Measurements from ENCODE around the gene TMSB4Y. TPM values are rescaled to one million over a fixed set of nuclear protein-coding genes. Genes with fewer than 3 reads are reported as not detected.

Gene TMSB4Y
- total and polyA plus RNA-seq, 2 donors (not counting 1 experiment from before 2014, with no cell fraction given), result 0.58 TPM; not detected in 1

DNA sequence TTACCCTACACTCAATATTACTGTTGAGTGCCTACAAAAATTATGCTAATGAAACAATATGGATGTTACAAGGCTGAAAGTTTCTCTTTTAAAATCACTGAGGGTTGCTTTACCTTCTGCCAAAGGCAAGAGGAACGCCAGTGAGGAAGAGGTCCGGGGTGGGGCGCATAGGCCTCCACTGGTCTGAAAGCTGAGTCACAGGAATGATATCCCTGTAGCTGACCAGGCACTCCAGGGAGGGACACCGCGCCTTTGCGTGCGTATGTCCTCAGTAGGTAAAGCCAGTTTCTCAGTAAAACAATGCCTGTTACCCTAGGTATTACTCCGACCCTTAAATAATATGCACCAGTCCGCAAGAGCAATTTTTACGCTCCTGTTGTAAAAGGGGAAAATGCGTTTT lies 1.4 kb upstream of the TMSB4Y start:
- H3K27me3 ChIP-seq (ENCODE audit: control insufficient read depth, insufficient read depth, low read length), result no peaks in the 10 kb centered on the region
- H3K79me2 ChIP-seq (ENCODE audit: control insufficient read depth, insufficient read depth, low read length), result no peaks in the 10 kb centered on the region
- H3K9me3 ChIP-seq (ENCODE audit: control insufficient read depth, insufficient read depth, low read depth, low read length), result no peaks in the 10 kb centered on the region
- no peak overlapping the region for H3K4me2 ChIP-seq (ENCODE audit: extremely low read depth, insufficient read depth, low read length)
- no peak for DNase-seq (ENCODE audit: low read depth in 2 of 2)
- no peak overlapping the region for H3K4me3 ChIP-seq (replicated peaks in 1 of 4; ENCODE audit: control extremely low read depth in 1 of 4, insufficient read depth in 1 of 4, low read depth in 3 of 4, low read length in 4 of 4)
- H3K36me3 ChIP-seq (ENCODE audit: control insufficient read depth, insufficient read depth, low read length), result no peaks in the 10 kb centered on the region
- no peaks in the 10 kb centered on the region for H4K20me1 ChIP-seq (ENCODE audit: control insufficient read depth, extremely low read depth, insufficient read depth, low read length)
- TF ChIP-seq, protein P1, sequence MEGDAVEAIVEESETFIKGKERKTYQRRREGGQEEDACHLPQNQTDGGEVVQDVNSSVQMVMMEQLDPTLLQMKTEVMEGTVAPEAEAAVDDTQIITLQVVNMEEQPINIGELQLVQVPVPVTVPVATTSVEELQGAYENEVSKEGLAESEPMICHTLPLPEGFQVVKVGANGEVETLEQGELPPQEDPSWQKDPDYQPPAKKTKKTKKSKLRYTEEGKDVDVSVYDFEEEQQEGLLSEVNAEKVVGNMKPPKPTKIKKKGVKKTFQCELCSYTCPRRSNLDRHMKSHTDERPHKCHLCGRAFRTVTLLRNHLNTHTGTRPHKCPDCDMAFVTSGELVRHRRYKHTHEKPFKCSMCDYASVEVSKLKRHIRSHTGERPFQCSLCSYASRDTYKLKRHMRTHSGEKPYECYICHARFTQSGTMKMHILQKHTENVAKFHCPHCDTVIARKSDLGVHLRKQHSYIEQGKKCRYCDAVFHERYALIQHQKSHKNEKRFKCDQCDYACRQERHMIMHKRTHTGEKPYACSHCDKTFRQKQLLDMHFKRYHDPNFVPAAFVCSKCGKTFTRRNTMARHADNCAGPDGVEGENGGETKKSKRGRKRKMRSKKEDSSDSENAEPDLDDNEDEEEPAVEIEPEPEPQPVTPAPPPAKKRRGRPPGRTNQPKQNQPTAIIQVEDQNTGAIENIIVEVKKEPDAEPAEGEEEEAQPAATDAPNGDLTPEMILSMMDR (conservative IDR thresholded peaks at IDR 0.05 in 1 of 2, IDR thresholded peaks at IDR 0.05 in 1 of 2; ENCODE audit: low read depth in 1 of 2, low read length in 2 of 2), result no peak
- TF ChIP-seq EZH2 (IDR thresholded peaks at IDR 0.05; ENCODE audit: low read length, missing control alignments), result no peak
- no peaks in the 10 kb centered on the region for H3K4me1 ChIP-seq (ENCODE audit: control insufficient read depth, extremely low read depth, insufficient read depth, low read length)
- H3K27ac ChIP-seq (ENCODE audit: insufficient read depth, low read length), result no peak overlapping the region
- H3K9ac ChIP-seq (ENCODE audit: insufficient read depth, low read length), result no peak overlapping the region
- no peak overlapping the region for H2AFZ ChIP-seq (ENCODE audit: low read length)

DNA sequence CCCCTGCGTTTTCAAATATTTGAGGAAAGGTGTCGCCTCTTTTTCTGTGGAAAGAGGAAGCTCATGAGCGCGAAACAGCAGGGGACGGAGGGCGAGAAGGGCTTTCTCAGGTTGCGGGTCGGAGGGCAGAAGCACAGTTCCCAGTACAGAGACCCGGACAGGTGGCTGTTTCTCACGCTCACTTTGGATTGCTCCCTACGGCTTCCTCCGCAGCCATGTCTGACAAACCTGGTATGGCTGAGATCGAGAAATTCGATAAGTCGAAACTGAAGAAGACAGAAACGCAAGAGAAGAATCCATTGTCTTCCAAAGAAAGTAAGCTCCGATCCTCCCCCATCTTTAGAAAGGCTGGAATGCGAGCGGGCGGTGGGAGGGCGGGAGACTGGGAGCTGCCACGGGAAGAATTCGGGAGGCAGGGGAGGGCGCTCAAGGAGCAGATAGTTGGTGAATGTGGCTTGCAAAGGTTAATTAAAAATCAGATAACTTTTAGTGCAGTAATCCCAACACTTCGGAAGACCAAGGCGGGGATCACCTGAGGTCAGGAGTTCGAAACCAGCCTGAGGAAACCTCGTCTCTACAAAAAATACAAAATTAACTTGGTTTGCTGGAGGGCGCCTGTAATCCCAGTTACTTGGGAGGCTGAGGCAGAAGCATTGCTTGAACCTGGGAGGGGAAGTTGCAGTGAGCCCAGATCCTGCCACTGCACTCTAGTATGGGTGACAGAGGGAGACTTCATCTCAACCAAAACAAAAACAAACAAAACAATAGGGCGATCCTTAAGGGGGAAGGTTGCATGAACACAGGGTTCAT lies 627 bp downstream of the TMSB4Y start:
- DNase-seq (ENCODE audit: low read depth in 2 of 2), result peak in 1 of 2 donors; percentile 0
- Histone ChIP-seq H3K27me3 (ENCODE audit: control insufficient read depth, insufficient read depth, low read length) (no peaks in the 10 kb centered on the region), H3K27ac (ENCODE audit: insufficient read depth, low read length) (peak overlapping the region; percentile 0), H3K36me3 (ENCODE audit: control insufficient read depth, insufficient read depth, low read length) (no peaks in the 10 kb centered on the region), H4K20me1 (ENCODE audit: control insufficient read depth, extremely low read depth, insufficient read depth, low read length) (no peaks in the 10 kb centered on the region), H3K4me2 (ENCODE audit: extremely low read depth, insufficient read depth, low read length) (no peak overlapping the region), H2AFZ (ENCODE audit: low read length) (peak overlapping the region; percentile 42), H3K4me1 (ENCODE audit: control insufficient read depth, extremely low read depth, insufficient read depth, low read length) (no peaks in the 10 kb centered on the region), H3K79me2 (ENCODE audit: control insufficient read depth, insufficient read depth, low read length) (no peaks in the 10 kb centered on the region), H3K9ac (ENCODE audit: insufficient read depth, low read length) (peak overlapping the region; percentile 20), H3K4me3 (replicated peaks in 1 of 4; ENCODE audit: control extremely low read depth in 1 of 4, insufficient read depth in 1 of 4, low read depth in 3 of 4, low read length in 4 of 4) (peak overlapping the region in 3 of 4 experiments; percentile 8 to 78 (median 64)), H3K9me3 (ENCODE audit: control insufficient read depth, insufficient read depth, low read depth, low read length) (no peaks in the 10 kb centered on the region)
- TF ChIP-seq EZH2 (IDR thresholded peaks at IDR 0.05; ENCODE audit: low read length, missing control alignments), result no peak
- TF ChIP-seq, protein P1 (conservative IDR thresholded peaks at IDR 0.05 in 1 of 2, IDR thresholded peaks at IDR 0.05 in 1 of 2; ENCODE audit: low read depth in 1 of 2, low read length in 2 of 2), result no peak

- no peak for DNase-seq (ENCODE audit: low read depth in 2 of 2)
- Histone ChIP-seq H3K79me2 (ENCODE audit: control insufficient read depth, insufficient read depth, low read length) (no peaks in the 10 kb centered on the region), H3K4me3 (replicated peaks in 1 of 4; ENCODE audit: control extremely low read depth in 1 of 4, insufficient read depth in 1 of 4, low read depth in 3 of 4, low read length in 4 of 4) (peak overlapping the region in 2 of 4 experiments; percentile 64 to 78), H4K20me1 (ENCODE audit: control insufficient read depth, extremely low read depth, insufficient read depth, low read length) (no peaks in the 10 kb centered on the region), H3K4me2 (ENCODE audit: extremely low read depth, insufficient read depth, low read length) (no peak overlapping the region), H3K27ac (ENCODE audit: insufficient read depth, low read length) (no peak overlapping the region), H3K36me3 (ENCODE audit: control insufficient read depth, insufficient read depth, low read length) (no peaks in the 10 kb centered on the region), H3K9ac (ENCODE audit: insufficient read depth, low read length) (no peak overlapping the region), H3K9me3 (ENCODE audit: control insufficient read depth, insufficient read depth, low read depth, low read length) (no peaks in the 10 kb centered on the region), H2AFZ (ENCODE audit: low read length) (peak overlapping the region; percentile 3), H3K27me3 (ENCODE audit: control insufficient read depth, insufficient read depth, low read length) (no peaks in the 10 kb centered on the region), H3K4me1 (ENCODE audit: control insufficient read depth, extremely low read depth, insufficient read depth, low read length) (no peaks in the 10 kb centered on the region)
- TF ChIP-seq EZH2 (IDR thresholded peaks at IDR 0.05; ENCODE audit: low read length, missing control alignments), result no peak
- TF ChIP-seq, protein P1 (conservative IDR thresholded peaks at IDR 0.05 in 1 of 2, IDR thresholded peaks at IDR 0.05 in 1 of 2; ENCODE audit: low read depth in 1 of 2, low read length in 2 of 2), result no peak
These were observed 1.5 kb downstream of the TMSB4Y start for GRCh38 chrY:13705197-13705596.

All from fibroblast of lung (primary cell).